ENCODE data around the gene APBA2.
A peak's percentile ranks its signal among the peaks of the same experiment; 100 is the strongest.

DNA sequence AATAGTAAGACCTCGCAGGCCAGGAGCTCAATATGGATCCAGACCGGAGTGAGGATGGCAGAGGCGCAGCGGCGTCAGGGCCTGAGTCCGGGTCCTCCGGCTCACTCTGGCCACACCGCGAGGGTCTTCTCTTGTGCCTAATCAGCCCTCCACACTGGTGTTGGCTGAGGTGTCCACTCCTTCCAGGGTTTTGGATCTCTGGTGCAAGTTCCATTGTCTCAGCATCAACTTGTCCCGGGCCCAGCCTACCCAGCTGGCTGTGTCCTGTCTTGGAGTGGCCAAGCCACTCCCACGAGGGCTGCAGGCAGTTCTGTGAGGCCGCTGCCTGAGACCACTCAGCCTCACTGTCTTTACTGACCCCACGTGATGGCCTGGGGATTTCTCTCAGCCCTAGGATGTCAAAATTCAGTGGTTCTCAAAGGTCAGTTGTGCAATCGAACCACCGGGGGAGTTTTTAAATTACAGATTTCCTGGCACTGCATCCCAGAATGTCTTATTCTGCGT lies 24.7 kb upstream of the APBA2 start:
- TF ChIP-seq, protein P1, sequence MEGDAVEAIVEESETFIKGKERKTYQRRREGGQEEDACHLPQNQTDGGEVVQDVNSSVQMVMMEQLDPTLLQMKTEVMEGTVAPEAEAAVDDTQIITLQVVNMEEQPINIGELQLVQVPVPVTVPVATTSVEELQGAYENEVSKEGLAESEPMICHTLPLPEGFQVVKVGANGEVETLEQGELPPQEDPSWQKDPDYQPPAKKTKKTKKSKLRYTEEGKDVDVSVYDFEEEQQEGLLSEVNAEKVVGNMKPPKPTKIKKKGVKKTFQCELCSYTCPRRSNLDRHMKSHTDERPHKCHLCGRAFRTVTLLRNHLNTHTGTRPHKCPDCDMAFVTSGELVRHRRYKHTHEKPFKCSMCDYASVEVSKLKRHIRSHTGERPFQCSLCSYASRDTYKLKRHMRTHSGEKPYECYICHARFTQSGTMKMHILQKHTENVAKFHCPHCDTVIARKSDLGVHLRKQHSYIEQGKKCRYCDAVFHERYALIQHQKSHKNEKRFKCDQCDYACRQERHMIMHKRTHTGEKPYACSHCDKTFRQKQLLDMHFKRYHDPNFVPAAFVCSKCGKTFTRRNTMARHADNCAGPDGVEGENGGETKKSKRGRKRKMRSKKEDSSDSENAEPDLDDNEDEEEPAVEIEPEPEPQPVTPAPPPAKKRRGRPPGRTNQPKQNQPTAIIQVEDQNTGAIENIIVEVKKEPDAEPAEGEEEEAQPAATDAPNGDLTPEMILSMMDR (IDR thresholded peaks at IDR 0.05) = no peak
- TF ChIP-seq EP300 (IDR thresholded peaks at IDR 0.05) (peak in 1 of 2 donors; percentile 21), POLR2A (IDR thresholded peaks at IDR 0.05) (no peak)

Data from tibial nerve (tissue), 4 donors.